ENCODE measurements around the gene KRT40. TPM values are rescaled to one million over a fixed set of nuclear protein-coding genes. Genes with fewer than 3 reads are reported as not detected.

Gene KRT40
- total RNA-seq, 2 donors from 2014 or later: not detected

- no peak for TF ChIP-seq CTCF (IDR thresholded peaks at IDR 0.05)
- Histone ChIP-seq H3K9me3 (no peaks in the 10 kb centered on the region), H3K27me3 (replicated peaks; ENCODE audit: insufficient read depth) (no peaks in the 10 kb centered on the region), H3K4me3 (no peak overlapping the region), H3K27ac (no peak overlapping the region), H3K4me1 (ENCODE audit: control insufficient read depth in 1 of 2, low read depth in 2 of 2) (no peaks in the 10 kb centered on the region), H3K36me3 (no peaks in the 10 kb centered on the region)
- ATAC-seq (ENCODE audit: insufficient number of reproducible peaks, low FRiP score, low read depth) (no peak), DNase-seq (ENCODE audit: low spot score) (no peak)
These were observed 29.1 kb upstream of the KRT40 start for GRCh38 chr17:41013181-41013580.

GRCh38 chr17:41012326-41013120 lies 28.4 kb upstream of the KRT40 start:
- Histone ChIP-seq H3K36me3 (no peaks in the 10 kb centered on the region), H3K4me1 (ENCODE audit: control insufficient read depth in 1 of 2, low read depth in 2 of 2) (no peaks in the 10 kb centered on the region), H3K27ac (no peak overlapping the region), H3K4me3 (no peak overlapping the region), H3K9me3 (no peaks in the 10 kb centered on the region), H3K27me3 (replicated peaks; ENCODE audit: insufficient read depth) (no peaks in the 10 kb centered on the region)
- ATAC-seq (ENCODE audit: insufficient number of reproducible peaks, low FRiP score, low read depth) (no peak), DNase-seq (ENCODE audit: low spot score) (no peak)
- no peak for TF ChIP-seq CTCF (IDR thresholded peaks at IDR 0.05)

GRCh38 chr17:41010441-41010840 lies 26.3 kb upstream of the KRT40 start:
- no peaks in the 10 kb centered on the region for H3K36me3 ChIP-seq
- no peaks in the 10 kb centered on the region for H3K9me3 ChIP-seq
- TF ChIP-seq CTCF (IDR thresholded peaks at IDR 0.05): no peak
- H3K4me3 ChIP-seq: no peak overlapping the region
- no peak overlapping the region for H3K27ac ChIP-seq
- ATAC-seq (ENCODE audit: insufficient number of reproducible peaks, low FRiP score, low read depth) (no peak), DNase-seq (ENCODE audit: low spot score) (no peak)
- H3K4me1 ChIP-seq (ENCODE audit: control insufficient read depth in 1 of 2, low read depth in 2 of 2): no peaks in the 10 kb centered on the region
- H3K27me3 ChIP-seq (replicated peaks; ENCODE audit: insufficient read depth): no peaks in the 10 kb centered on the region

- no peak overlapping the region for H3K4me3 ChIP-seq
- H3K27me3 ChIP-seq (replicated peaks; ENCODE audit: insufficient read depth): no peaks in the 10 kb centered on the region
- H3K9me3 ChIP-seq: no peaks in the 10 kb centered on the region
- H3K4me1 ChIP-seq (ENCODE audit: control insufficient read depth in 1 of 2, low read depth in 2 of 2): no peaks in the 10 kb centered on the region
- DNase-seq (ENCODE audit: low spot score): no peak
- H3K36me3 ChIP-seq: no peaks in the 10 kb centered on the region
- ATAC-seq (ENCODE audit: insufficient number of reproducible peaks, low FRiP score, low read depth): no peak
- no peak overlapping the region for H3K27ac ChIP-seq
- no peak for TF ChIP-seq CTCF (IDR thresholded peaks at IDR 0.05)
These were observed 25.8 kb upstream of the KRT40 start for GRCh38 chr17:41009936-41010335.

- Histone ChIP-seq H3K9me3 (no peaks in the 10 kb centered on the region), H3K36me3 (no peaks in the 10 kb centered on the region), H3K4me1 (ENCODE audit: control insufficient read depth in 1 of 2, low read depth in 2 of 2) (no peaks in the 10 kb centered on the region), H3K4me3 (no peak overlapping the region), H3K27ac (no peak overlapping the region), H3K27me3 (replicated peaks; ENCODE audit: insufficient read depth) (no peaks in the 10 kb centered on the region)
- DNase-seq (ENCODE audit: low spot score): no peak
- no peak for ATAC-seq (ENCODE audit: insufficient number of reproducible peaks, low FRiP score, low read depth)
- no peak for TF ChIP-seq CTCF (IDR thresholded peaks at IDR 0.05)
These were observed 25.2 kb upstream of the KRT40 start for GRCh38 chr17:41009301-41009760.

Measured in thoracic aorta (tissue), 2 donors.